Gastrocnemius medialis (tissue), 4 donors: ENCODE data around the gene AIDA.

Experiments used
- POLR2A ChIP-seq, 2 donors: fragments of 450-650 bp; IDR thresholded peaks; one replicate each; pipeline ENCODE4 v1.6.1; 2017; ENCODE audit warnings: antibody characterized with exemption in 2 of 2, mild to moderate bottlenecking in 2 of 2, moderate library complexity in 2 of 2
- TF ChIP-seq, protein P1 (sequence below), 5 experiments: fragments of 450-650 bp in 3 of 5; fragments of 200-600 bp in 2 of 5; sonication (generic) in 2 of 5; IDR thresholded peaks in 4 of 5; conservative IDR thresholded peaks in 1 of 5; 1 replicate in 4 of 5; 2 replicates in 1 of 5; pipeline ENCODE4 v1.5.1; 2016 to 2019; ENCODE audit warnings: antibody characterized with exemption in 5 of 5, mild to moderate bottlenecking in 3 of 5, moderate library complexity in 3 of 5

DNA sequence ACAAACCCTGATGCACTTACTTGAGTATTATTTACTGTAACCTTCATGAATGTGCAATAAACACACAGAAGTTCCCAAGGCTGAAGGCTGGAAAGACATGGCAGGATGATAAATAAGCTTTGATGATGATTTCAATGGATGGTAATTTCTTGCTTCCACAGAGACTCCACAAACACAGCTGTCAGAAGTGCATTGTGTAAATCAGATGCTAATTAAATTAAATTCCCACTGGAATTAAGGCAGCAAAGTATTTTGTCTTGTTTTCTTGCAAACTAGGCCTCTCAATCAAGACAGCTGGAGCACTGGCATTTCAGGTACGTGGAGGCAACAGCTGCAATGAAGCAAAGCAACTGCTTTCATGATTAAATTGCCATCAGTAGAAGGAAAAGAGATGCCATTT, 48.8 kb upstream of the AIDA start:
- TF ChIP-seq, protein P1, sequence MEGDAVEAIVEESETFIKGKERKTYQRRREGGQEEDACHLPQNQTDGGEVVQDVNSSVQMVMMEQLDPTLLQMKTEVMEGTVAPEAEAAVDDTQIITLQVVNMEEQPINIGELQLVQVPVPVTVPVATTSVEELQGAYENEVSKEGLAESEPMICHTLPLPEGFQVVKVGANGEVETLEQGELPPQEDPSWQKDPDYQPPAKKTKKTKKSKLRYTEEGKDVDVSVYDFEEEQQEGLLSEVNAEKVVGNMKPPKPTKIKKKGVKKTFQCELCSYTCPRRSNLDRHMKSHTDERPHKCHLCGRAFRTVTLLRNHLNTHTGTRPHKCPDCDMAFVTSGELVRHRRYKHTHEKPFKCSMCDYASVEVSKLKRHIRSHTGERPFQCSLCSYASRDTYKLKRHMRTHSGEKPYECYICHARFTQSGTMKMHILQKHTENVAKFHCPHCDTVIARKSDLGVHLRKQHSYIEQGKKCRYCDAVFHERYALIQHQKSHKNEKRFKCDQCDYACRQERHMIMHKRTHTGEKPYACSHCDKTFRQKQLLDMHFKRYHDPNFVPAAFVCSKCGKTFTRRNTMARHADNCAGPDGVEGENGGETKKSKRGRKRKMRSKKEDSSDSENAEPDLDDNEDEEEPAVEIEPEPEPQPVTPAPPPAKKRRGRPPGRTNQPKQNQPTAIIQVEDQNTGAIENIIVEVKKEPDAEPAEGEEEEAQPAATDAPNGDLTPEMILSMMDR (IDR thresholded peaks at IDR 0.05 in 4 of 5, conservative IDR thresholded peaks at IDR 0.05 in 1 of 5) = no peak
- no peak for TF ChIP-seq POLR2A (IDR thresholded peaks at IDR 0.05)
